Lung (tissue), 12 donors: ENCODE measurements around the gene BCL2L11. TPM values are rescaled to one million over a fixed set of nuclear protein-coding genes. Genes with fewer than 3 reads are reported as not detected.
A peak's percentile ranks its signal among the peaks of the same experiment; 100 is the strongest.

Experiments
- ATAC-seq: fragments of 200-7000 bp; cut with Tn5 transposase; one replicate; pipeline ENCODE4 v1.9.1; 2020; ENCODE audit warnings: moderate number of reproducible peaks; ENCODE audit not compliant: insufficient read depth, low FRiP score
- DNase-seq, 3 donors: peaks; one replicate each; pipeline ENCODE4 v3.0.0-alpha.2; 2013 to 2017
- H3K27ac ChIP-seq, 2 donors: one replicate each; pipeline ENCODE4 v1.5.1; 2013; ENCODE audit warnings: mild to moderate bottlenecking in 2 of 2, moderate library complexity in 2 of 2, control low read depth in 1 of 2, inconsistent platforms in 1 of 2, low read depth in 1 of 2, low read length in 1 of 2
- H3K27me3 ChIP-seq, 3 donors: one replicate each; pipeline ENCODE4 v1.5.1; 2013; ENCODE audit warnings: low read length in 2 of 3; ENCODE audit not compliant: control insufficient read depth in 3 of 3, insufficient read depth in 3 of 3
- H3K36me3 ChIP-seq, 4 donors: one replicate each; pipeline ENCODE4 v1.5.1; 2013; ENCODE audit warnings: low read length in 4 of 4, mild to moderate bottlenecking in 1 of 4, moderate library complexity in 1 of 4; ENCODE audit not compliant: control insufficient read depth in 4 of 4, insufficient read depth in 4 of 4
- H3K4me1 ChIP-seq, 5 donors: one replicate each; pipeline ENCODE4 v1.5.1; 2013; ENCODE audit warnings: low read length in 5 of 5, mild to moderate bottlenecking in 2 of 5, moderate library complexity in 1 of 5; ENCODE audit not compliant: control insufficient read depth in 5 of 5, insufficient read depth in 5 of 5
- H3K4me3 ChIP-seq: one replicate; pipeline ENCODE4 v1.5.1; 2013; ENCODE audit warnings: mild to moderate bottlenecking, control low read depth, moderate library complexity
- H3K9ac ChIP-seq, 2 donors: one replicate each; pipeline ENCODE4 v1.5.1; 2013; ENCODE audit warnings: low read length in 2 of 2, control low read depth in 1 of 2; ENCODE audit not compliant: insufficient read depth in 1 of 2
- H3K9me3 ChIP-seq, 4 donors: one replicate each; pipeline ENCODE4 v1.5.1; 2013; ENCODE audit warnings: low read length in 3 of 4, mild to moderate bottlenecking in 1 of 4, moderate library complexity in 1 of 4; ENCODE audit not compliant: control insufficient read depth in 4 of 4, insufficient read depth in 3 of 4
- WGBS, 2 donors: extraction: QIAGEN DNeasy Blood & Tissue Kit; methylation state at CpG; one replicate each; pipeline ENCODE4 v1.1.7; 2013; 5-methylcytosine and 5-hydroxymethylcytosine counted together
- polyA plus RNA-seq, 2 donors: library from polyadenylated mRNA; stranded (reverse); fragments of 200-250 nt; gene quantifications; one replicate each; pipeline ENCODE4 v1.2.1, GENCODE V29; 2013
- total RNA-seq, 2 donors: library from RNA; depleted of rRNA in 1 of 2; stranded (reverse); fragments of >200 nt in 1 of 2; gene quantifications; one replicate each; pipeline ENCODE4 v1.2.1, GENCODE V29; 2014 to 2021
- TF ChIP-seq, protein P1 (sequence below): IDR thresholded peaks from 2 replicates; pipeline ENCODE4 v1.5.1; 2012; ENCODE audit warnings: mild to moderate bottlenecking; ENCODE audit errors: control extremely low read depth, extremely low read depth
- donor health status: control.
- donor health status: control.
- donor health status: Bipolar disorder and iron deficiency.
- donor health status: healthy.
- donor health status: DM: yes; HTN: yes; CAD: no.

Gene BCL2L11
- total and polyA plus RNA-seq, 4 donors: 3.8 to 24.2 (median 12.6) TPM

- no peak for DNase-seq
- no peak overlapping the region for H3K9ac ChIP-seq
- H3K4me1 ChIP-seq: peaks cover 0 to 5% (median 0%) of the 10 kb centered on the region in 5 donors
- H3K9me3 ChIP-seq: peaks cover 0 to 2% (median 0%) of the 10 kb centered on the region in 4 donors
- TF ChIP-seq, protein P1, sequence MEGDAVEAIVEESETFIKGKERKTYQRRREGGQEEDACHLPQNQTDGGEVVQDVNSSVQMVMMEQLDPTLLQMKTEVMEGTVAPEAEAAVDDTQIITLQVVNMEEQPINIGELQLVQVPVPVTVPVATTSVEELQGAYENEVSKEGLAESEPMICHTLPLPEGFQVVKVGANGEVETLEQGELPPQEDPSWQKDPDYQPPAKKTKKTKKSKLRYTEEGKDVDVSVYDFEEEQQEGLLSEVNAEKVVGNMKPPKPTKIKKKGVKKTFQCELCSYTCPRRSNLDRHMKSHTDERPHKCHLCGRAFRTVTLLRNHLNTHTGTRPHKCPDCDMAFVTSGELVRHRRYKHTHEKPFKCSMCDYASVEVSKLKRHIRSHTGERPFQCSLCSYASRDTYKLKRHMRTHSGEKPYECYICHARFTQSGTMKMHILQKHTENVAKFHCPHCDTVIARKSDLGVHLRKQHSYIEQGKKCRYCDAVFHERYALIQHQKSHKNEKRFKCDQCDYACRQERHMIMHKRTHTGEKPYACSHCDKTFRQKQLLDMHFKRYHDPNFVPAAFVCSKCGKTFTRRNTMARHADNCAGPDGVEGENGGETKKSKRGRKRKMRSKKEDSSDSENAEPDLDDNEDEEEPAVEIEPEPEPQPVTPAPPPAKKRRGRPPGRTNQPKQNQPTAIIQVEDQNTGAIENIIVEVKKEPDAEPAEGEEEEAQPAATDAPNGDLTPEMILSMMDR: no peak
- WGBS, 2 donors: 86 to 93% methylated on average over 2 of the region's 2 CpGs
- ATAC-seq: no peak
- no peak overlapping the region for H3K4me3 ChIP-seq
- no peak overlapping the region for H3K27ac ChIP-seq
- H3K27me3 ChIP-seq: no peaks in the 10 kb centered on the region
- H3K36me3 ChIP-seq: no peaks in the 10 kb centered on the region
Measured at GRCh38 chr2:111182740-111183139, 62.0 kb downstream of the BCL2L11 start.

DNA sequence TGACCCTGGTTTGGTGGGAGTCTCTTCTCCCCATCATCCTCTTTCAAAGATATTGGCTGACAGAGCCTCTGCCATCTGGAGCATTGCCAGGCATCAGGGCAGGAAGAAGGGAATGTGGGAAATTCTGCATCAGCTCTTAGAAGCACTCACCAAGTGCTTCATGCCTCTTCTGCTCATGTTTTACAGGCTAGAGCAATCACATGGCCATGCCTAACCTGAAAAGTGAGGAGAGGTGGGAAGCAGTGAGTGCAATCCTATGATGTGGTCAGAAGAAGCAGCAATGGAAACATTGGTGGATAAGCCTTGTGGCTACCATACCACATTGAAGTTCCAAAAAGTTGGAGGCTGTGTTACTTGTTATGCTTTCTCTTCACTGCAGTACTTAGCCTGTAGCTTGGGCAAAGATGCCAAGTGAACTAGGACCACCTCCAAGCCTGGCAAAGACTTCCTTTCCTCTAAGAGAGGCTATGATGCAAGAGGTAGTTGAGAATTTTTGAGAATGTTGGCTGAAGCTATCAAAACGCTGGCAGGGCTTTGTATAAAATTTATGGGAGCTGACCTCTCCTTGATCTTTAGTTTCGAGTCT lies 64.1 kb downstream of the BCL2L11 start:
- ATAC-seq (peak; percentile 13), DNase-seq (peak in 1 of 3 donors; percentile 54)
- H3K36me3 ChIP-seq: no peaks in the 10 kb centered on the region
- H3K27ac ChIP-seq: peak overlapping the region in 1 of 2 donors; percentile 46
- no peak overlapping the region for H3K4me3 ChIP-seq
- no peaks in the 10 kb centered on the region for H3K27me3 ChIP-seq
- TF ChIP-seq, protein P1: no peak
- H3K9me3 ChIP-seq: peaks cover 0 to 2% (median 0%) of the 10 kb centered on the region in 4 donors
- H3K4me1 ChIP-seq: peaks cover 0 to 5% (median 0%) of the 10 kb centered on the region in 5 donors
- 59 to 63% methylated on average over 2 of the region's 2 CpGs for WGBS, 2 donors
- H3K9ac ChIP-seq: no peak overlapping the region

DNA sequence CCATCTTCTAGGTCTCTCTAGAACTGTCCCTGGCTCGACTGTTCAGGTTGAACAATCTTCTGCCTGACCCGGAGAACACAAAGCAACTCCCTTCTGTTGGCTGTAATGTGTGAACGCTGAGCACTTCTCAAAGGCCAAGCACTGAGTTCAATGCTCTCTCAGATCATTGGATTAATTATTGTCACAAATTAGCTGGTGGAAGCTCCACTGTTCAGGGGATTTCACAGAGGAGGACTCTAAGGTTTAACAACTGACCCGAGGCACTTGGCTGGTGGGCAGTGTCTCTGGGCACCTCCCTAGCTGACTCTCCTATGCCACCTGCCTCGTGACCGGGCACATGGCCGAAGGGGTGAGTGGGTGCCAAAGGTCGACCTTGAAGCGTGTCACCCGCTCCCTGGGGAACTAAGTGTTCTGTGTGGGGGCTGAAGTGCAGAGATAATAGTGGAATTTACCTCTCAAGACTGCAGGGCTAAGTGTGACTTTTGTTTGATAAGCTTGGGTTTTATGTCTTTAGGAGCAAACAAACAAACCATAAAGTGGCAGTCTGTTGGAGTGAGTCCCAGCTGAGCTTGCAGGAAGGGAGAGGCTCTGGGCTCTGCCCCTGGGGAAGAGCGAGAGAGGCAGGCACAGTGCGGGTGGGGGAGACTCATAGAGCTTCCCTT lies 64.8 kb downstream of the BCL2L11 start:
- Histone ChIP-seq H3K27ac (peak overlapping the region; percentile 31 to 46), H3K9ac (no peak overlapping the region), H3K4me3 (no peak overlapping the region), H3K36me3 (no peaks in the 10 kb centered on the region), H3K9me3 (peaks cover 0 to 2% (median 0%) of the 10 kb centered on the region in 4 donors), H3K27me3 (no peaks in the 10 kb centered on the region), H3K4me1 (peaks cover 0 to 5% (median 0%) of the 10 kb centered on the region in 5 donors)
- peak in 1 of 3 donors; percentile 54 for DNase-seq
- peak; percentile 73 for ATAC-seq
- TF ChIP-seq, protein P1: no peak
- 63 to 83% methylated on average over 12 of the region's 12 CpGs for WGBS, 2 donors
